Measurements from ENCODE around the gene RXYLT1. TPM values are rescaled to one million over a fixed set of nuclear protein-coding genes. Genes with fewer than 3 reads are reported as not detected.
A peak's percentile ranks its signal among the peaks of the same experiment; 100 is the strongest.
"Not testable (repeated sequence)": the region's sequence is repeated elsewhere in the genome, so short reads cannot be mapped to it uniquely, and the experiment has no call there.

The RXYLT1 gene
- total RNA-seq, 2 experiments from 2014 or later: 9.8 to 12.7 TPM

DNA sequence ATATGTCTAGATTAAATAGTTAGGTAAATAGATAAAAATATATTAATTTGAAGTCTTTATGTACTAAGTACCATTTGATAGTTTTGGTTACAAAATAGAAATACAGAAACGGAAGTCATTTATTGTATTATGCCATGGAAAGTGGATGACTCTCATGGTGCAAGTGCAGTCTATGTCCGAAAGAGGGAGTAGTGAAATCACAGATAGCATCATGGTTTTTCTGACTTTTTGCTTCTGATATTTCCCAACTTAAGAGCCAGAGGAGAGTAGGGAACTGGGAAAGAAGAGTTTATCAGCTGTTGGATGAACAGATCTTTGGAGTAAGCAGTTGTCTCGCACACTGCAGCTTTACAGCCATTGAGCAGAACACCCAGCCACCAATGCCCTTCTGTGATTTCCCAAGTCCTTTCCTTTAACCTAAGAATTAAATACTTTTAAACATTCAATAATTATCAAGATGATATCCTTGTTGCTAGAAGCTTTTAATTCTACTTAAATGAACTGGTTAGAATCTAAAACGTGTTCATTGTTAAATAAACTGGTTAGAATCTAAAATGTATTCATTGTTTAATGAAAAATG, 46.4 kb downstream of the RXYLT1 start:
- DNase-seq: no peak
- no peak overlapping the region for H3K27ac Mint-ChIP-seq
- peaks cover 18% of the 10 kb centered on the region for H3K27me3 Mint-ChIP-seq (ENCODE audit: low read depth)
- no peaks in the 10 kb centered on the region for H3K36me3 Mint-ChIP-seq (ENCODE audit: low read depth)
- no peaks in the 10 kb centered on the region for H3K9me3 Mint-ChIP-seq
- peaks cover 6% of the 10 kb centered on the region for H3K4me1 Mint-ChIP-seq (ENCODE audit: low read depth)
- intact Hi-C loops (cut with micrococcal nuclease): loop anchor here (1.0 kb wide), 1 partner anchor 430 kb away; no protein-coding TSS in a partner anchor
- CTCF ChIA-PET: interaction anchor here (0.9 kb wide), 1 partner anchor 25 kb away, joined by 4 read pairs; no protein-coding TSS in a partner anchor
- no peak overlapping the region for H3K4me3 Mint-ChIP-seq

DNA sequence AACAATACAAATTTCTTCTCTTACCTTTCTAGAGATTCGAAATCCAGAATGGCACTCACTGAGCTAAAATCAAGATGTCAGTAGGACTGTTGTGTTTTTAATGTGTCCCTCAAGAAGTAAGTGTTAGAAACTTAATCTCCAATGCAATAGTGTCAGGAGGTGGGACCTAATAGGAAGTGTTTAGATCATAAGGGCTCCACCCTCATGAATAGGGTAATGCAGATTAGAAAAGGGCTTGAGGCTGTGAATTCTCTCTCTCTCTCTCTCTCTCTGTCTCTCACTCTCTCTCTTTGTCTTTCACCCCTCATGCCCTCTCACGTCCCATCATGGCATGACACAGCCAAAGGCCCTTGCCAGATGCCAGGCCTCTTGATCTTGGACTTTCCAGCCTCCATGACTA, 49.2 kb downstream of the RXYLT1 start:
- intact Hi-C loops (cut with micrococcal nuclease): no loop called here
- CTCF ChIA-PET: interaction anchor here (0.7 kb wide), 1 partner anchor 225 kb away, joined by 4 read pairs; no protein-coding TSS in a partner anchor
- no peak for DNase-seq
- no peaks in the 10 kb centered on the region for H3K36me3 Mint-ChIP-seq (ENCODE audit: low read depth)
- peaks cover 9% of the 10 kb centered on the region for H3K27me3 Mint-ChIP-seq (ENCODE audit: low read depth)
- H3K4me3 Mint-ChIP-seq: no peak overlapping the region
- H3K27ac Mint-ChIP-seq: no peak overlapping the region
- no peaks in the 10 kb centered on the region for H3K4me1 Mint-ChIP-seq (ENCODE audit: low read depth)
- no peaks in the 10 kb centered on the region for H3K9me3 Mint-ChIP-seq

DNA sequence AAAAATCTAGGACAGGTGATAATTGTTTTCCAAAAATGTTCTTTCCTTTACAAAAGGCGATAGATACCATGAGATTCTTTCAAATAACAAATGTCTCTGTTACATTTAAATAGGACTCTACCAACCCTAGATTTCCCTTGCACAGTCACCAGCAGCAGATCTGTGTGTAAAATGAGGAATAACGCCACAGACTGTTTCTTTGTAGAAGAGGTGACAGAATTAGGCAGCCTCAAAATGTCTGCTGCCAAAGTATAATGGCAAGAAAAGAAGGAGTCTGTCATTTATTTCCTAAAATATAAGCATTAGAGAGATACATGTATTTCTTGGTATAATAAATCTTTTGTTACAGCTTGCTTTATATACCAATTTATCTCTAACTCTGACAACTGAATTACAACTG, 56.3 kb downstream of the RXYLT1 start:
- peaks cover 6% of the 10 kb centered on the region for H3K27me3 Mint-ChIP-seq (ENCODE audit: low read depth)
- CTCF ChIA-PET: interaction anchor here (0.6 kb wide), 1 partner anchor 382 kb away, joined by 3 read pairs; no protein-coding TSS in a partner anchor

DNA sequence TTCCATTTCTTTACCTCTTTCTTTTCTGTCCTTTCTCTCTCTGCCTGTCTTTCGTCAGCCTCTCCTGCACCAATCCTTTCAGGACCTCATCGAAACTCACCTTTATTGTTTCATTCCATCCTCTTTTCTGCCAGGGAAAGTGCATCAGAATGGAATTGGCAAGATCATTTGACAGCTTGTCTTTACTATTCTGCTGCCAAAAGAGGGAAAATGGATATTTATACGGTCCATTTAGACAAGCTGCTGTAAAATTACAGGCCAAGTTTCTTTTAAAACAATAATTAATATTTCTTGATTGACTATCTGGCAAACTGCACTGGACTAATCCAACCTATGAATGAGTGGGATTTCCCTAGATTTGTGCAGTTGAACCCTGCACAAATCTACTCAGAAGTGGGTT, 57.2 kb downstream of the RXYLT1 start:
- intact Hi-C loops (cut with micrococcal nuclease): no loop called here
- DNase-seq: no peak
- H3K9me3 Mint-ChIP-seq: no peaks in the 10 kb centered on the region
- peaks cover 6% of the 10 kb centered on the region for H3K27me3 Mint-ChIP-seq (ENCODE audit: low read depth)
- CTCF ChIA-PET: no interaction called here
- H3K36me3 Mint-ChIP-seq (ENCODE audit: low read depth): no peaks in the 10 kb centered on the region
- H3K27ac Mint-ChIP-seq: no peak overlapping the region
- no peaks in the 10 kb centered on the region for H3K4me1 Mint-ChIP-seq (ENCODE audit: low read depth)
- H3K4me3 Mint-ChIP-seq: no peak overlapping the region

More for the DNA sequence above, 56.3 kb downstream of the RXYLT1 start:
- DNase-seq: no peak
- Mint-ChIP-seq H3K27ac (no peak overlapping the region), H3K36me3 (ENCODE audit: low read depth) (no peaks in the 10 kb centered on the region), H3K4me3 (no peak overlapping the region), H3K4me1 (ENCODE audit: low read depth) (no peaks in the 10 kb centered on the region), H3K9me3 (no peaks in the 10 kb centered on the region)
- intact Hi-C loops (cut with micrococcal nuclease): no loop called here

DNA sequence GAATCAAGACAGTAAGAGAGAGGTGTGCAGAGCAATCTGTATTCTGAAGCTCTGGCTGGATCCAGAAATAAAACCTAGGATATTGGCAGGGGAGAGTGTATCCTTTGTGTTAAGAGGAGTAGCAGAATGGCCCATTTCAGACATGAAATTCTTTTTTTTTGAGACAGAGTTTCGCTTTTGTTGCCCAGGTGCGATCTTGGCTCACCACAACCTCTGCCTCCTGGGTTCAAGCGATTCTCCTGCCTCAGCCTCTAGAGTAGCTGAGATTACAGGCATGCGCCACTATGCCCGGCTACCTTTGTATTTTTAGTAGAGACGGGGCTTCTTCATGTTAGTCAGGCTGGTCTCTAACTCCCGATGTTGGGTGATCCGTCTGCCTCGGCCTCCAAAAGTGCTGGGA, 58.7 kb downstream of the RXYLT1 start:
- peaks cover 7% of the 10 kb centered on the region for H3K27me3 Mint-ChIP-seq (ENCODE audit: low read depth)
- DNase-seq: no peak
- intact Hi-C loops (cut with micrococcal nuclease): no loop called here

DNA sequence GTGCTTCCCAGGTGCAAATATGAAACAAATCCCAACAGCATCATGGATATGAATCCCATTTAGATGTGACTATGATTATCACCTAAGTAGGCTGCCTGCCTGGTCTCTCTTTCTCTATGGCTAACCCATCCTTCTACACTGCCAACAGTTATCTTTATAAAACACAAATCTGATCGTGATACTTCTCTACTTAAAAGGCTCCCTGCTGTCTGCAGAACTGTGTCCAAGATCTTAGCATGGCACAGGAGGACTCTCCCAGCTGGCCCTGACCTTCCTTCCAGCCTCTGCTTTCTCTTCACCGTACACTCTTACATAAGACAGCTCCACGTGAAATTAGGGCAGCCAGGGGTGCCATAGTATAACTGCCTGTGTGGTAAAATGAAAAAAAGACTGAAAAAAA, 61.3 kb downstream of the RXYLT1 start:
- no peak for DNase-seq
- CTCF ChIA-PET: interaction anchor here (0.9 kb wide), 1 partner anchor 398 kb away, joined by 3 read pairs; no protein-coding TSS in a partner anchor
- peaks cover 6% of the 10 kb centered on the region for H3K4me1 Mint-ChIP-seq (ENCODE audit: low read depth)
- no peak overlapping the region for H3K27ac Mint-ChIP-seq
- H3K36me3 Mint-ChIP-seq (ENCODE audit: low read depth): no peaks in the 10 kb centered on the region
- H3K9me3 Mint-ChIP-seq: no peaks in the 10 kb centered on the region
- no peak overlapping the region for H3K4me3 Mint-ChIP-seq
- intact Hi-C loops (cut with micrococcal nuclease): loop anchor here (5.0 to 10.0 kb wide), 3 partner anchors 59 to 856 kb away; no protein-coding TSS in a partner anchor
- H3K27me3 Mint-ChIP-seq (ENCODE audit: low read depth): peaks cover 22% of the 10 kb centered on the region

More for the DNA sequence above, 58.7 kb downstream of the RXYLT1 start:
- H3K27ac Mint-ChIP-seq: no peak overlapping the region
- no peaks in the 10 kb centered on the region for H3K9me3 Mint-ChIP-seq
- H3K4me3 Mint-ChIP-seq: no peak overlapping the region
- CTCF ChIA-PET: interaction anchor here (0.7 kb wide), 1 partner anchor 404 kb away, joined by 3 read pairs; no protein-coding TSS in a partner anchor
- no peaks in the 10 kb centered on the region for H3K36me3 Mint-ChIP-seq (ENCODE audit: low read depth)
- H3K4me1 Mint-ChIP-seq (ENCODE audit: low read depth): peaks cover 1% of the 10 kb centered on the region

DNA sequence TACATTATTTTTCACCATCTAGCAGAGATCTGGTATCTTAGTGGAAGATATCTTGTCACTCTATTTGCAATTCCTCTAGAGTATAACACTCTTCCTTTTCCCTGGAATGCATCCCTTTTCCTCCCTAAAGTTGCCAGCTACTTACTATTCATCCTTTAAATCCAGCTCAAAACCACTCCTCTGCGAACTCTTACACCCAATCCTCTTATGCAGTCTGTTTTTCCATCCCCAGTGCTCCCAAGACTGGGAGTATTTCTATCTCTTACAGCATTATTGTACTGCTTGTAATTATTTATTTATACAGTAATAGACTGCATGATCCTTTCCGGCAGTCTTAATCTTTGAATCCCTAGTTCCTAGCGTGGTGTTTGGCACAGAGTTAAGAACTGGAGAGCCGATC, 61.9 kb downstream of the RXYLT1 start:
- Mint-ChIP-seq H3K27ac (no peak overlapping the region), H3K36me3 (ENCODE audit: low read depth) (no peaks in the 10 kb centered on the region), H3K27me3 (ENCODE audit: low read depth) (peaks cover 27% of the 10 kb centered on the region), H3K4me1 (ENCODE audit: low read depth) (peaks cover 6% of the 10 kb centered on the region), H3K4me3 (no peak overlapping the region), H3K9me3 (no peaks in the 10 kb centered on the region)
- no peak for DNase-seq
- intact Hi-C loops (cut with micrococcal nuclease): loop anchor here (5.0 to 10.0 kb wide), 3 partner anchors 59 to 856 kb away; no protein-coding TSS in a partner anchor
- CTCF ChIA-PET: interaction anchor here (0.9 kb wide), 1 partner anchor 397 kb away, joined by 3 read pairs; no protein-coding TSS in a partner anchor

DNA sequence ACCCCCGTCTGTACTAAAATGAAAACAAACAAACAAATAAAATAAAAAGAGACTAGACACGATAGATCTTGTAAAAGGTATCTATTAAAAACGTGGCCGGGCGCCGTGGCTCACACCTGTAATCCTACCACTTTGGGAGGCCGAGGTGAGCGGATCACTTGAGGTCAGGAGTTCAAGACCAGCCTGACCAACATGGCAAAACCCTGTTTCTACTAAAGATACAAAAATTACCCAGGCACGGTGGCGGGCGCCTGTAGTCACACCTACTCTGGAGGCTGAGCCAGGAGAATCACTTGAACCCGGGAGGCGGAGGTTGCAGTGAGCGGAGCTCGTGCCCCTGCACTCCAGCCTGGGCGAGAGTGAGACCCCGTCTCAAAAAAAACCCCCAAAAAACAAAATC, 63.0 kb downstream of the RXYLT1 start:
- not testable (repeated sequence) for H3K36me3 Mint-ChIP-seq (ENCODE audit: low read depth); DNase-seq; H3K4me1 Mint-ChIP-seq (ENCODE audit: low read depth); H3K27ac Mint-ChIP-seq; H3K9me3 Mint-ChIP-seq
- peaks cover 28% of the 10 kb centered on the region for H3K27me3 Mint-ChIP-seq (ENCODE audit: low read depth)
- peak overlapping the region; percentile 65 for H3K4me3 Mint-ChIP-seq
- intact Hi-C loops (cut with micrococcal nuclease): loop anchor here (5.0 to 10.0 kb wide), 3 partner anchors 60 to 855 kb away; no protein-coding TSS in a partner anchor
- CTCF ChIA-PET: interaction anchor here (0.7 kb wide), 1 partner anchor 183 kb away, joined by 3 read pairs; no protein-coding TSS in a partner anchor

DNA sequence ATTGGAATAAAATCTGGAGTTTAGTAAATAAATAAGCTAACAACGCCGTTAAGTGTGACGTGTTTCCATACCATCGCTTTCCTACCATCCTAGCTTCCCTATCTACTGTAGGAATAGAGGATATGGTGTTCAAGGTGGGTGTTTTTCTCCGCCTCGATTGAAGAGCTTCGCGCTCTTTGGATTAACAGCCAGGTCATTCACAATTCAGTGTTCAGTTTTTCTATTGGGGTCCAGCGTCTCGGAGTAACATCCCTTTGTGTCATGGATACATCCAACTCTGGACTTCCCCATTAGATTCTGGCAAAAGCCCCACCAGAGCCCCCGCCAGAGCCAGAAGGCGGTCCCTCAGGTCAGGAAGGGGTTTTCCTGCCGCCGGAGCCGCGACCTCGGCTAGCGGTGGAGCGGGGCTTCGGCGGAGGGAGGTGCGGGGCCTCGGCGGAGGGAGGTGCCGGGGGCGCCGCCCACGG, 63.6 kb downstream of the RXYLT1 start:
- Mint-ChIP-seq H3K27me3 (ENCODE audit: low read depth) (peaks cover 30% of the 10 kb centered on the region), H3K27ac (no peak overlapping the region), H3K4me1 (ENCODE audit: low read depth) (peaks cover 6% of the 10 kb centered on the region), H3K36me3 (ENCODE audit: low read depth) (no peaks in the 10 kb centered on the region), H3K4me3 (peak overlapping the region; percentile 65), H3K9me3 (no peaks in the 10 kb centered on the region)
- intact Hi-C loops (cut with micrococcal nuclease): loop anchor here (5.0 to 10.0 kb wide), 3 partner anchors 61 to 854 kb away; no protein-coding TSS in a partner anchor
- DNase-seq: no peak
- CTCF ChIA-PET: interaction anchor here (0.6 to 0.7 kb wide), 2 partner anchors 183 to 548 kb away, joined by 3 read pairs; no protein-coding TSS in a partner anchor

DNA sequence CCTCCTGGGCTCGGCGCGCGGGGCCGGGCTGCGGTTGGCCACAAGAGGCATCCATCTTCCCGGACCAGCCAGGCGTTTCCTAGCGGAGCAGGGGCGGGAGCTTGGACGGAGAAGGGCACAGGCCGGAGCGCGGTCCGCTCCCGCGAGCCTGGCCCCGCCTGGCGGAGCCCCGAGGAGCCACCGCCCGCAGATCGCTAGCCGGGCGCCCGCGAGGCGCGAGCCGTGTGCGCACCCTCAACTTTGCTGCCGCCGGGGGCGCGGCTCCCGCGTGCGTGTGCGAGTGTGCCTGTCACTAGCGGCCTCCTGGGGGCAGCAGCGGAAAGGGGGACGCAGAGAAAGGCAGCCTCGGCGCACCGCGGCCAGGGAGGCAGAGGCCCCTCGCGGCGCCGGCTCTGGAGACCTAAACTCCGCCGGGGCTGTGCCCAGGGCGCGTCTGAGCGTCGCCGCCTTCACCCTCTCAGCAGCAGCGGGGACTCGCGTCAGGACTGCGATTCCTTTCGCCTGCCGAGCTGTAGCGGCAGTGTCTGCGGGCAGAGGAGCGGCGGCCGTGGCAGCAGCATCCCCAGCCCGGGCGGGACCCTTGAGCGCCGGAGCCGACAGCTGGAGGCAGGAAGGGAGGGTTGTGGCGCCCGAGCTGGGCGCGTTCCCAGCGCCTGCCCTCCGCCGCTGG, 64.1 kb downstream of the RXYLT1 start:
- Mint-ChIP-seq H3K27ac (no peak overlapping the region), H3K4me3 (peak overlapping the region; percentile 62), H3K27me3 (ENCODE audit: low read depth) (peaks cover 31% of the 10 kb centered on the region), H3K4me1 (ENCODE audit: low read depth) (peaks cover 6% of the 10 kb centered on the region), H3K36me3 (ENCODE audit: low read depth) (no peaks in the 10 kb centered on the region), H3K9me3 (no peaks in the 10 kb centered on the region)
- intact Hi-C loops (cut with micrococcal nuclease): loop anchor here (1.0 to 10.0 kb wide), 8 partner anchors 62 to 853 kb away; partner anchors contain the start of genes DPY19L2 and KICS2
- CTCF ChIA-PET: interaction anchor here (0.6 to 1.6 kb wide), 2 partner anchors 32 to 547 kb away, joined by 3 to 5 read pairs; no protein-coding TSS in a partner anchor
- DNase-seq: peak; percentile 84

DNA sequence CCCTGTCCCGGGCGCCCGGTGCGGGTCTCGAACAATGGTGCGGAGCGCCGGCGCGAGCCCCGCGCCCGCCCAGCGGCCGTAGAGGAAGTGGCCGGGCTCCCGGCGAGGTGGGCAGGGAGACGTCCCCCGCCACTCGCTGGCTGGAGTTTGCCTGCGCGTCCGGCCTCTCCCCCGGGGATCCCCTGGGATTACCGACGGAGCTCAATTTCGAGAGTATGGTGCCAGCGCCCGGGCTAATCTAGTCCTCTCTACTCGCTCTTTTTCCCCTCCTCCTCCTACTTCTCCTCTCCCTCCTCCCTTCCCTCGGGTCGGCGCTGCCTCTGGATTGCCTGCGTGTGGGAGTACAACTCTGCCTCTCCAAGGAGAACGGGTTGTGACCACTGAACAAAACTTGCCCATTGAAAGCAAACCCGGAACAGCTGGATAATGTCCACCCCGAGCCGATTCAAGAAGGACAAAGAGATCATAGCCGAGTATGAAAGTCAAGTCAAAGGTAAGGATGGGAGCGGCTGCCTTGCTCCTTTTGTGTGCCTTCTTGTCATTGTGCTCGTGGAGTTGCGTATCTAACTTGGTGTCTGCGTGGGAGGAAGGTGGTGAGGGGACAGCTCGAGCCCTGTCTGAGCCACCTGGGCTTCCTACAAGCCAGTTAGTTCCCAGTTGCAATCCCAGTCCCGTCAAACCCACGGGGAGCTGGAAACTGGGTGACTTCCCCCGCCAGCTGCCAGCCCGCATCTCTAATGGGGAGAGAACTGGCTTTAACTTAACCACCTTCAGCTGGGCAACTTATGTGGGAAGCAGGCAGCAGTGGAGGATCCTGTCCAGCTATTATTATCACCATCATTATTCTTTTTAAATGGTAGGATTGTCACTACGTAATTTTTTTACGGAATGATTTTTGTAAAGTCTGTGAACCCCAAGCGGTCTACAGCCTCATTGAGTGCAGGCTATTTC, 65.0 kb downstream of the RXYLT1 start, which contains the start of gene SRGAP1:
Gene SRGAP1 (plus strand): TSS at position 310 of the 951 bp plus-strand sequence. CDS start 117 bp downstream, at position 427.
- Mint-ChIP-seq H3K27me3 (ENCODE audit: low read depth) (peaks cover 28% of the 10 kb centered on the region), H3K36me3 (ENCODE audit: low read depth) (no peaks in the 10 kb centered on the region), H3K4me3 (peak within 1 kb of the TSS; percentile 84), H3K9me3 (no peaks in the 10 kb centered on the region), H3K27ac (no peak within 1 kb of the TSS), H3K4me1 (ENCODE audit: low read depth) (peaks cover 6% of the 10 kb centered on the region)
- DNase-seq: peak; percentile 18
- intact Hi-C loops (cut with micrococcal nuclease): loop anchor here (1.0 to 10.0 kb wide), 8 partner anchors 62 to 853 kb away; partner anchors contain the start of genes DPY19L2 and KICS2
- CTCF ChIA-PET: interaction anchor here (1.6 kb wide), 1 partner anchor 31 kb away, joined by 5 read pairs; no protein-coding TSS in a partner anchor
